ENCODE results near the gene PKD2L2. TPM values are rescaled to one million over a fixed set of nuclear protein-coding genes. Genes with fewer than 3 reads are reported as not detected.

Gene PKD2L2
- total and polyA plus RNA-seq, 4 donors: 0.08 TPM; not detected in 3

DNA sequence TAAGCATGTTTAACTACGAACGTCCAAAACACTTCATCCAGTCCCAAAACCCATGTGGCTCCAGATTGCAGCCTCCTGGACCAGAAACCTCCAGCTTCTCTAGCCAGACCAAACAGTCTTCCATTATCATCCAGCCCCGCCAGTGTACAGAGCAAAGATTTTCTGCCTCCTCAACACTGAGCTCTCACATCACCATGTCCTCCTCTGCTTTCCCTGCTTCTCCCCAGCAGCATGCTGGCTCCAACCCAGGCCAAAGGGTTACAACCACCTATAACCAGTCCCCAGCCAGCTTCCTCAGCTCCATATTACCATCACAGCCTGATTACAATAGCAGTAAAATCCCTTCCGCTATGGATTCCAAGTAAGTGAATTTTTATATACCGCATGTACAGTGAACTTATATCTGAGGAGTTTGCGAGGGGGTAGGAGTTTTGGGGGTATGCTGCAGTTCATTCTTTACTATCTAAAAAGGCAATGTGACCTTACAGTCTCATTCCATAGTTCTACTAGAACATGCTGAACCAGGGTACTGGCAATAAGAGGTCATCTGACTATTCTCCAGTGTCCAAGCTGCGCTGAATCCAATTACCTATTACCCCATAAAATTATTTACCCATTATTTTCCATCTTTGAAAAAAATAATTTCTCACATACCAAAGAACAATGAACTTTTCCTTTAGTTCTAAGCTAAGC is 18.5 kb upstream of the PKD2L2 start:
- Histone ChIP-seq H3K9me3 (ENCODE audit: control insufficient read depth in 4 of 4, low read length in 3 of 4) (no peaks in the 10 kb centered on the region), H3K27ac (ENCODE audit: low read depth in 1 of 2, low read length in 2 of 2) (no peak overlapping the region), H3K4me3 (ENCODE audit: low read depth in 1 of 3, low read length in 3 of 3) (no peak overlapping the region), H3K27me3 (ENCODE audit: control insufficient read depth in 4 of 4, insufficient read depth in 4 of 4, low read length in 3 of 4) (peaks cover 0 to under 1% (median 0%) of the 10 kb centered on the region in 4 donors), H3K36me3 (ENCODE audit: control insufficient read depth in 4 of 4, insufficient read depth in 3 of 4, low read depth in 1 of 4, low read length in 3 of 4) (no peaks in the 10 kb centered on the region), H3K9ac (ENCODE audit: low read depth in 1 of 2, low read length in 2 of 2) (no peak overlapping the region), H3K4me1 (ENCODE audit: control insufficient read depth in 4 of 4, insufficient read depth in 4 of 4, low read length in 3 of 4) (no peaks in the 10 kb centered on the region)
- no peak for TF ChIP-seq SP1 (IDR thresholded peaks at IDR 0.05)
- TF ChIP-seq TAF1 (conservative IDR thresholded peaks at IDR 0.05): no peak
- no peak for TF ChIP-seq FOXA2 (IDR thresholded peaks at IDR 0.05)
- no peak for TF ChIP-seq ZBTB33 (IDR thresholded peaks at IDR 0.05)
- TF ChIP-seq EGR1 (IDR thresholded peaks at IDR 0.05; ENCODE audit: low read depth in 2 of 2): no peak
- no peak for TF ChIP-seq HNF4A (conservative IDR thresholded peaks at IDR 0.05)
- no peak for TF ChIP-seq RAD21 (IDR thresholded peaks at IDR 0.05)
- no peak for TF ChIP-seq YY1 (IDR thresholded peaks at IDR 0.05)
- no peak for TF ChIP-seq GABPA (IDR thresholded peaks at IDR 0.05 in 1 of 2, conservative IDR thresholded peaks at IDR 0.05 in 1 of 2)
- TF ChIP-seq REST (IDR thresholded peaks at IDR 0.05): no peak
- TF ChIP-seq HNF4G (IDR thresholded peaks at IDR 0.05): no peak
- TF ChIP-seq CTCF (IDR thresholded peaks at IDR 0.05; ENCODE audit: low read depth, low read length, missing input control): no peak
- no peak for TF ChIP-seq ATF3 (IDR thresholded peaks at IDR 0.05)
- TF ChIP-seq FOXA1 (IDR thresholded peaks at IDR 0.05): no peak
- no peak for DNase-seq (ENCODE audit: low spot score)
- 94% methylated on average over 7 of the region's 7 CpGs for WGBS

- H3K36me3 ChIP-seq (ENCODE audit: control insufficient read depth in 4 of 4, insufficient read depth in 3 of 4, low read depth in 1 of 4, low read length in 3 of 4): no peaks in the 10 kb centered on the region
- H3K9ac ChIP-seq (ENCODE audit: low read depth in 1 of 2, low read length in 2 of 2): no peak overlapping the region
- H3K4me3 ChIP-seq (ENCODE audit: low read depth in 1 of 3, low read length in 3 of 3): no peak overlapping the region
- H3K4me1 ChIP-seq (ENCODE audit: control insufficient read depth in 4 of 4, insufficient read depth in 4 of 4, low read length in 3 of 4): no peaks in the 10 kb centered on the region
- no peaks in the 10 kb centered on the region for H3K9me3 ChIP-seq (ENCODE audit: control insufficient read depth in 4 of 4, low read length in 3 of 4)
- no peaks in the 10 kb centered on the region for H3K27me3 ChIP-seq (ENCODE audit: control insufficient read depth in 4 of 4, insufficient read depth in 4 of 4, low read length in 3 of 4)
- DNase-seq (ENCODE audit: low spot score): no peak
- 90% methylated on average over 3 of the region's 3 CpGs for WGBS
- H3K27ac ChIP-seq (ENCODE audit: low read depth in 1 of 2, low read length in 2 of 2): no peak overlapping the region
- TF ChIP-seq ZBTB33 (IDR thresholded peaks at IDR 0.05) (no peak), FOXA1 (IDR thresholded peaks at IDR 0.05) (no peak), RXRA (IDR thresholded peaks at IDR 0.05) (no peak), JUND (IDR thresholded peaks at IDR 0.05) (no peak), ATF3 (IDR thresholded peaks at IDR 0.05) (no peak), HNF4G (IDR thresholded peaks at IDR 0.05) (no peak), HNF4A (conservative IDR thresholded peaks at IDR 0.05) (no peak), YY1 (IDR thresholded peaks at IDR 0.05) (no peak), NR2F2 (IDR thresholded peaks at IDR 0.05) (no peak), REST (IDR thresholded peaks at IDR 0.05) (no peak), SP1 (IDR thresholded peaks at IDR 0.05) (no peak)
Measured at GRCh38 chr5:137871571-137871970, 17.7 kb upstream of the PKD2L2 start.

Measured in liver (tissue), 9 donors.